H9 (cell line): Measurements from ENCODE around the gene SMIM13. TPM values are rescaled to one million over a fixed set of nuclear protein-coding genes. Genes with fewer than 3 reads are reported as not detected.

Experiments
- DNase-seq: peaks from one replicate; pipeline ENCODE4 v3.0.0-alpha.2; 2017
- H2AFZ ChIP-seq: one replicate; pipeline ENCODE4 v1.6.1; 2013; ENCODE audit warnings: mild to moderate bottlenecking, low read length, control low read depth, moderate library complexity
- H2AK5ac ChIP-seq: 2 replicates; pipeline ENCODE4 v1.6.1; 2013; ENCODE audit warnings: low read length, control low read depth, mixed read lengths; ENCODE audit not compliant: insufficient read length
- H2BK120ac ChIP-seq: one replicate; pipeline ENCODE4 v1.6.1; 2013; ENCODE audit warnings: low read depth, mild to moderate bottlenecking, low read length, control low read depth, inconsistent platforms; ENCODE audit not compliant: poor library complexity, severe bottlenecking
- H2BK12ac ChIP-seq: 2 replicates; pipeline ENCODE4 v1.6.1; 2013; ENCODE audit warnings: low read length, control low read depth, mixed read lengths, low read depth; ENCODE audit not compliant: insufficient read length
- H2BK15ac ChIP-seq: 2 replicates; pipeline ENCODE4 v1.6.1; 2013; ENCODE audit warnings: low read depth, low read length, control low read depth
- H2BK20ac ChIP-seq: one replicate; pipeline ENCODE4 v1.6.1; 2013; ENCODE audit warnings: low read depth, mild to moderate bottlenecking, low read length, control low read depth, inconsistent platforms; ENCODE audit not compliant: poor library complexity, severe bottlenecking
- H2BK5ac ChIP-seq: 2 replicates; pipeline ENCODE4 v1.6.1; 2013; ENCODE audit warnings: low read length, control low read depth, mixed read lengths; ENCODE audit not compliant: insufficient read length
- H3K14ac ChIP-seq: 2 replicates; pipeline ENCODE4 v1.6.1; 2013; ENCODE audit warnings: low read length, control low read depth; ENCODE audit not compliant: insufficient read depth
- H3K18ac ChIP-seq: 2 replicates; pipeline ENCODE4 v1.6.1; 2013; ENCODE audit warnings: low read depth, mild to moderate bottlenecking, mixed read lengths, low read length, control low read depth; ENCODE audit not compliant: insufficient read length
- H3K23ac ChIP-seq: 2 replicates; pipeline ENCODE4 v1.6.1; 2013; ENCODE audit warnings: low read length, control low read depth, mixed read lengths, low read depth; ENCODE audit not compliant: insufficient read length
- H3K23me2 ChIP-seq: 2 replicates; pipeline ENCODE4 v1.6.1; 2013; ENCODE audit warnings: low read depth, mild to moderate bottlenecking, mixed read lengths, low read length, control low read depth; ENCODE audit not compliant: insufficient read length, poor library complexity, severe bottlenecking
- H3K27ac ChIP-seq: 2 replicates; pipeline ENCODE4 v1.5.1; 2013; ENCODE audit warnings: low read length, control low read depth, mixed read lengths, low read depth; ENCODE audit not compliant: insufficient read length
- H3K27me3 ChIP-seq: 2 replicates; pipeline ENCODE4 v1.6.1; 2013; ENCODE audit warnings: low read length, control low read depth, inconsistent platforms; ENCODE audit not compliant: insufficient read depth
- H3K4ac ChIP-seq: 2 replicates; pipeline ENCODE4 v1.6.1; 2013; ENCODE audit warnings: low read depth, mild to moderate bottlenecking, control low read depth, inconsistent platforms, low read length, moderate library complexity
- H3K4me1 ChIP-seq: 2 replicates; pipeline ENCODE4 v1.6.1; 2013; ENCODE audit warnings: low read length, control low read depth, inconsistent platforms; ENCODE audit not compliant: insufficient read depth
- H3K4me2 ChIP-seq: 2 replicates; pipeline ENCODE4 v1.6.1; 2013; ENCODE audit warnings: low read length, control low read depth, mixed read lengths; ENCODE audit not compliant: insufficient read length, insufficient read depth
- H3K56ac ChIP-seq: 2 replicates; pipeline ENCODE4 v1.6.1; 2013; ENCODE audit warnings: low read depth, mild to moderate bottlenecking, mixed read lengths, low read length, control low read depth; ENCODE audit not compliant: insufficient read length
- H3K79me1 ChIP-seq: 2 replicates; pipeline ENCODE4 v1.6.1; 2013; ENCODE audit warnings: low read depth, mild to moderate bottlenecking, moderate library complexity, low read length, control low read depth, inconsistent platforms; ENCODE audit not compliant: insufficient read depth, poor library complexity, severe bottlenecking
- H3K79me2 ChIP-seq: 2 replicates; pipeline ENCODE4 v1.6.1; 2013; ENCODE audit warnings: low read length, control low read depth, inconsistent platforms; ENCODE audit not compliant: insufficient read depth
- H3K9ac ChIP-seq: 2 replicates; pipeline ENCODE4 v1.6.1; 2013; ENCODE audit warnings: low read length, control low read depth, mixed read lengths; ENCODE audit not compliant: insufficient read length; ENCODE audit errors: extremely low read depth
- H3K9me3 ChIP-seq: one replicate; pipeline ENCODE4 v1.6.1; 2013; ENCODE audit warnings: low read depth, low read length, inconsistent platforms; ENCODE audit not compliant: control insufficient read depth
- H3T11ph ChIP-seq: one replicate; pipeline ENCODE4 v1.6.1; 2013; ENCODE audit warnings: mild to moderate bottlenecking, low read length, control low read depth, inconsistent platforms
- H4K20me1 ChIP-seq: one replicate; pipeline ENCODE4 v1.6.1; 2013; ENCODE audit not compliant: control insufficient read depth, insufficient read length, insufficient read depth
- H4K5ac ChIP-seq: 2 replicates; pipeline ENCODE4 v1.6.1; 2013; ENCODE audit warnings: low read depth, mild to moderate bottlenecking, mixed read lengths, low read length, control low read depth; ENCODE audit not compliant: insufficient read length
- H4K8ac ChIP-seq: replicated peaks from 2 replicates; pipeline ENCODE4 v1.6.1; 2013; ENCODE audit warnings: low read length, control low read depth, mixed read lengths, low read depth; ENCODE audit not compliant: insufficient read length
- H4K91ac ChIP-seq: 2 replicates; pipeline ENCODE4 v1.6.1; 2013; ENCODE audit warnings: low read depth, mild to moderate bottlenecking, moderate library complexity, mixed read lengths, low read length, control low read depth; ENCODE audit not compliant: insufficient read length
- H3K27ac Mint-ChIP-seq, 3 experiments: 2 replicates in 2 of 3; 3 replicates in 1 of 3; pipeline ENCODE4 v1.8.0; 2020 to 2021; ENCODE audit warnings: mixed read lengths in 3 of 3, mild to moderate bottlenecking in 1 of 3, moderate library complexity in 1 of 3
- H3K27me3 Mint-ChIP-seq: 2 replicates; pipeline ENCODE4 v1.8.0; 2021; ENCODE audit warnings: low read depth, mild to moderate bottlenecking, moderate library complexity, mixed read lengths
- H3K36me3 Mint-ChIP-seq, 3 experiments: 2 replicates in 2 of 3; 3 replicates in 1 of 3; pipeline ENCODE4 v1.8.0; 2020 to 2021; ENCODE audit warnings: low read depth in 3 of 3, mixed read lengths in 3 of 3; ENCODE audit not compliant: insufficient read depth in 1 of 3
- H3K4me1 Mint-ChIP-seq, 2 experiments: 2 replicates each; pipeline ENCODE4 v1.8.0; 2020; ENCODE audit warnings: mixed read lengths in 2 of 2
- H3K4me3 Mint-ChIP-seq, 2 experiments: 2 replicates in 1 of 2; 3 replicates in 1 of 2; pipeline ENCODE4 v1.8.0; 2020 to 2021; ENCODE audit warnings: mild to moderate bottlenecking in 2 of 2, mixed read lengths in 2 of 2, moderate library complexity in 1 of 2
- H3K9me3 Mint-ChIP-seq, 2 experiments: 2 replicates in 1 of 2; 3 replicates in 1 of 2; pipeline ENCODE4 v1.8.0; 2020; ENCODE audit warnings: mild to moderate bottlenecking in 2 of 2, mixed read lengths in 2 of 2, moderate library complexity in 1 of 2
- WGBS: extraction: QIAGEN DNeasy Blood & Tissue Kit; methylation state at CpG from one replicate; pipeline ENCODE4 v1.1.7; 2013; ENCODE audit warnings: missing lambda C conversion rate, low lambda C conversion rate, mixed read lengths; ENCODE audit not compliant: insufficient read length; ENCODE audit errors: extremely low coverage; 5-methylcytosine and 5-hydroxymethylcytosine counted together
- total RNA-seq: library from RNA; stranded (reverse); gene quantifications from 2 replicates; pipeline ENCODE4 v1.2.1, GENCODE V29; 2021
- TF ChIP-seq, protein P1 (sequence below): fragments of 200-600 bp; sonication (generic); conservative IDR thresholded peaks from 3 replicates; pipeline ENCODE4 v1.8.0; 2021; ENCODE audit warnings: antibody characterized with exemption, mild to moderate bottlenecking

The SMIM13 gene
- total RNA-seq, 1 experiment from 2014 or later, result 10.6 TPM

DNA sequence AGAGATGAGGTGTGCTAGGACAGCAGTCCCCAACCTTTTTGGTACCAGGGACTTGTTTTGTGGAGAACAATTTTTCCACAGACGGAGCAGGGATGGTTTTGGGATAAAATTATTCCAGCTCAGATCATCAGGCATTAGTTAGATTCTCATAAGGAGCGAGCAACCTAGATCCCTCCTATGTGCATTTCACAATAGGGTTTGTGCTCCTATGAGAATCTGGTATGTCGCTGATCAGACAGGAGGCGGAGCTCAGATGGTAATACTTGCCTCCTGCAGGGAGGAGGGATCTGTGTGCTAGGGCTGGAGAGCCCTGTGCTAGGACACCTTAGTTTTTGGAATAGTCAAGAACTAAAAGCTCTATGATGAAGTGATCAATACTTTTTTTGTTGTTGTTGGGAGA, 2.5 kb downstream of the SMIM13 start:
- Histone ChIP-seq H3K4ac (no peak overlapping the region), H3K14ac (no peak overlapping the region), H4K91ac (no peak overlapping the region), H2BK15ac (no peak overlapping the region), H3K79me2 (peaks cover 12% of the 10 kb centered on the region; the same call in 1 of the 2 replicates), H3K9me3 (no peaks in the 10 kb centered on the region), H2AK5ac (no peak overlapping the region), H2BK5ac (no peak overlapping the region), H3K4me1 (peaks cover 4% of the 10 kb centered on the region; the same call in 1 of the 2 replicates), H3K18ac (no peak overlapping the region), H3K56ac (no peak overlapping the region), H4K8ac (no peak overlapping the region), H4K20me1 (no peaks in the 10 kb centered on the region), H2BK20ac (no peak overlapping the region), H3K23me2 (peaks cover 8% of the 10 kb centered on the region), H3K27me3 (no peaks in the 10 kb centered on the region), H4K5ac (no peak overlapping the region), H3K79me1 (no peaks in the 10 kb centered on the region), H2BK12ac (no peak overlapping the region), H3K27ac (no peak overlapping the region), H3T11ph (no peak overlapping the region), H3K4me2 (peak overlapping the region; percentile 22), H2BK120ac (no peak overlapping the region), H3K9ac (no peak overlapping the region), H2AFZ (no peak overlapping the region), H3K23ac (no peak overlapping the region)
- WGBS, result no CpG with 5 or more reads among the region's 4 CpGs
- DNase-seq, result peak; percentile 58
- TF ChIP-seq, protein P1, sequence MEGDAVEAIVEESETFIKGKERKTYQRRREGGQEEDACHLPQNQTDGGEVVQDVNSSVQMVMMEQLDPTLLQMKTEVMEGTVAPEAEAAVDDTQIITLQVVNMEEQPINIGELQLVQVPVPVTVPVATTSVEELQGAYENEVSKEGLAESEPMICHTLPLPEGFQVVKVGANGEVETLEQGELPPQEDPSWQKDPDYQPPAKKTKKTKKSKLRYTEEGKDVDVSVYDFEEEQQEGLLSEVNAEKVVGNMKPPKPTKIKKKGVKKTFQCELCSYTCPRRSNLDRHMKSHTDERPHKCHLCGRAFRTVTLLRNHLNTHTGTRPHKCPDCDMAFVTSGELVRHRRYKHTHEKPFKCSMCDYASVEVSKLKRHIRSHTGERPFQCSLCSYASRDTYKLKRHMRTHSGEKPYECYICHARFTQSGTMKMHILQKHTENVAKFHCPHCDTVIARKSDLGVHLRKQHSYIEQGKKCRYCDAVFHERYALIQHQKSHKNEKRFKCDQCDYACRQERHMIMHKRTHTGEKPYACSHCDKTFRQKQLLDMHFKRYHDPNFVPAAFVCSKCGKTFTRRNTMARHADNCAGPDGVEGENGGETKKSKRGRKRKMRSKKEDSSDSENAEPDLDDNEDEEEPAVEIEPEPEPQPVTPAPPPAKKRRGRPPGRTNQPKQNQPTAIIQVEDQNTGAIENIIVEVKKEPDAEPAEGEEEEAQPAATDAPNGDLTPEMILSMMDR, result no peak
- H3K9me3 Mint-ChIP-seq, result peaks cover 0 to 2% of the 10 kb centered on the region in 2 experiments; a peak in 2 of 5 replicates
- H3K36me3 Mint-ChIP-seq, result peaks cover 11 to 26% (median 16%) of the 10 kb centered on the region in 3 experiments
- no peaks in the 10 kb centered on the region for H3K27me3 Mint-ChIP-seq
- peaks cover 27 to 29% of the 10 kb centered on the region in 2 experiments for H3K4me1 Mint-ChIP-seq
- peak overlapping the region in 2 of 3 experiments; percentile 21 to 69; a peak in 1 of 7 replicates for H3K27ac Mint-ChIP-seq
- H3K4me3 Mint-ChIP-seq, result peak overlapping the region in 1 of 2 experiments; percentile 30; a peak in 2 of 5 replicates
